GM12872 (cell line): Measurements from ENCODE around the gene ACKR2.
A peak's percentile ranks its signal among the peaks of the same experiment; 100 is the strongest.

Experiments used
- CTCF ChIP-seq: IDR thresholded peaks from 3 replicates; pipeline ENCODE4 v1.5.1; 2011; ENCODE audit warnings: low read depth, mild to moderate bottlenecking, low read length, moderate library complexity; ENCODE audit not compliant: insufficient read depth

Gene ACKR2

GRCh38 chr3:42839616-42840015 lies 30.4 kb downstream of the ACKR2 start:
- TF ChIP-seq CTCF, result peak; percentile 71

- TF ChIP-seq CTCF, result no peak
Measured at GRCh38 chr3:42841332-42841731, 32.1 kb downstream of the ACKR2 start.

- no peak for TF ChIP-seq CTCF
Measured at GRCh38 chr3:42843713-42844411, 34.6 kb downstream of the ACKR2 start.

- TF ChIP-seq CTCF, result no peak
Measured at GRCh38 chr3:42844412-42844713, 35.1 kb downstream of the ACKR2 start.

- no peak for TF ChIP-seq CTCF
Measured at GRCh38 chr3:42844815-42845214, 35.6 kb downstream of the ACKR2 start.

GRCh38 chr3:42846685-42847522 lies 37.7 kb downstream of the ACKR2 start:
- no peak for TF ChIP-seq CTCF

- no peak for TF ChIP-seq CTCF
Measured at GRCh38 chr3:42847731-42848130, 38.5 kb downstream of the ACKR2 start.
